GM12874 (cell line): ENCODE data around the gene APOBEC3A.

Experiments
- CTCF ChIP-seq: IDR thresholded peaks from 2 replicates; pipeline ENCODE4 v1.5.1; 2011; ENCODE audit warnings: low read depth, mild to moderate bottlenecking, control low read depth, low read length, moderate library complexity; ENCODE audit not compliant: insufficient read depth

APOBEC3A gene

GRCh38 chr22:38971202-38971601 lies 13.8 kb downstream of the APOBEC3A start:
- TF ChIP-seq CTCF: no peak

GRCh38 chr22:38971791-38972190 lies 14.4 kb downstream of the APOBEC3A start:
- no peak for TF ChIP-seq CTCF

GRCh38 chr22:38972558-38972957 lies 15.1 kb downstream of the APOBEC3A start:
- TF ChIP-seq CTCF: no peak

GRCh38 chr22:38973289-38974169 lies 16.1 kb downstream of the APOBEC3A start:
- TF ChIP-seq CTCF: peak; percentile 96

GRCh38 chr22:38974170-38974825 lies 16.9 kb downstream of the APOBEC3A start:
- TF ChIP-seq CTCF: no peak

- no peak for TF ChIP-seq CTCF
These were observed 17.4 kb downstream of the APOBEC3A start for GRCh38 chr22:38974826-38975175.

GRCh38 chr22:38981005-38981991 lies 23.9 kb downstream of the APOBEC3A start:
- peak; percentile 64 for TF ChIP-seq CTCF
